CD14-positive monocyte (primary cell): ENCODE data around the gene ZPR1. TPM values are rescaled to one million over a fixed set of nuclear protein-coding genes. Genes with fewer than 3 reads are reported as not detected.

Experiments
- DNase-seq, 3 donors: peaks; one replicate each; pipeline ENCODE4 v3.0.0-alpha.2; 2011 to 2022
- H2AFZ ChIP-seq: 2 replicates; pipeline ENCODE4 v1.6.0; 2012; ENCODE audit warnings: mild to moderate bottlenecking, low read depth, low read length, inconsistent platforms; ENCODE audit not compliant: insufficient read depth, poor library complexity, severe bottlenecking
- H3K27ac ChIP-seq, 2 donors: 1 replicate in 1 of 2; 2 replicates in 1 of 2; pipeline ENCODE4 v1.5.1; 2012 to 2013; ENCODE audit warnings: low read length in 2 of 2, control low read depth in 1 of 2, inconsistent platforms in 1 of 2, low read depth in 1 of 2, mild to moderate bottlenecking in 1 of 2
- H3K27me3 ChIP-seq, 2 donors: one replicate each; pipeline versions ENCODE4 v1.6.0 to v1.6.1; 2011 to 2013; ENCODE audit warnings: low read length in 2 of 2; ENCODE audit not compliant: control insufficient read depth in 2 of 2, insufficient read depth in 2 of 2
- H3K36me3 ChIP-seq, 2 donors: replicated peaks in 1 of 2; 1 replicate in 1 of 2; 2 replicates in 1 of 2; pipeline versions ENCODE4 v1.5.1 to v1.6.1; 2012 to 2013; ENCODE audit warnings: low read length in 2 of 2, control low read depth in 1 of 2, inconsistent platforms in 1 of 2, mild to moderate bottlenecking in 1 of 2; ENCODE audit not compliant: insufficient read depth in 2 of 2, control insufficient read depth in 1 of 2
- H3K4me1 ChIP-seq, 2 donors: 1 replicate in 1 of 2; 2 replicates in 1 of 2; pipeline versions ENCODE4 v1.5.1 to v1.6.1; 2012 to 2013; ENCODE audit warnings: low read length in 2 of 2, control low read depth in 1 of 2, inconsistent platforms in 1 of 2, mild to moderate bottlenecking in 1 of 2, moderate library complexity in 1 of 2; ENCODE audit not compliant: insufficient read depth in 2 of 2, control insufficient read depth in 1 of 2
- H3K4me2 ChIP-seq: replicated peaks from 2 replicates; pipeline ENCODE3; 2012; ENCODE audit warnings: low read length, moderate library complexity, mild to moderate bottlenecking; ENCODE audit not compliant: poor library complexity, severe bottlenecking; ENCODE audit errors: extremely low read depth
- H3K4me3 ChIP-seq, 3 experiments: fragments of 200-600 bp in 1 of 3; sonication (generic) in 1 of 3; replicated peaks in 1 of 3; 1 replicate in 2 of 3; 2 replicates in 1 of 3; pipeline ENCODE4 v1.5.1; 2011 to 2013; ENCODE audit warnings: low read length in 3 of 3, mild to moderate bottlenecking in 3 of 3, control low read depth in 2 of 3, low read depth in 2 of 3, inconsistent platforms in 1 of 3, moderate library complexity in 1 of 3
- H3K79me2 ChIP-seq: 2 replicates; pipeline ENCODE4 v1.6.0; 2012; ENCODE audit warnings: mild to moderate bottlenecking, control low read depth, inconsistent platforms, low read length, moderate library complexity; ENCODE audit not compliant: insufficient read depth
- H3K9ac ChIP-seq: 2 replicates; pipeline ENCODE4 v1.6.0; 2017; ENCODE audit warnings: low read length, mild to moderate bottlenecking; ENCODE audit not compliant: insufficient read depth, poor library complexity, severe bottlenecking
- H3K9me3 ChIP-seq, 2 donors: replicated peaks in 1 of 2; 1 replicate in 1 of 2; 2 replicates in 1 of 2; pipeline versions ENCODE4 v1.5.1 to v1.6.1; 2012 to 2013; ENCODE audit warnings: low read length in 2 of 2, control low read depth in 1 of 2; ENCODE audit not compliant: control insufficient read depth in 1 of 2, insufficient read depth in 1 of 2
- H4K20me1 ChIP-seq: 2 replicates; pipeline ENCODE4 v1.6.0; 2012; ENCODE audit warnings: mild to moderate bottlenecking, low read length, control low read depth, moderate library complexity; ENCODE audit not compliant: insufficient read depth
- H3K27ac Mint-ChIP-seq, 7 donors: one replicate each; pipeline ENCODE4 v1.8.0; 2020; ENCODE audit warnings: mild to moderate bottlenecking in 7 of 7, mixed read lengths in 7 of 7, moderate library complexity in 6 of 7, inconsistent platforms in 2 of 7
- H3K27me3 Mint-ChIP-seq, 3 donors: one replicate each; pipeline ENCODE4 v1.8.0; 2021 to 2022; ENCODE audit warnings: low read depth in 3 of 3, mild to moderate bottlenecking in 3 of 3, mixed read lengths in 3 of 3, moderate library complexity in 3 of 3, inconsistent platforms in 1 of 3
- H3K36me3 Mint-ChIP-seq, 2 donors: one replicate each; pipeline ENCODE4 v1.8.0; 2020; ENCODE audit warnings: mixed read lengths in 2 of 2, inconsistent platforms in 1 of 2, mild to moderate bottlenecking in 1 of 2
- H3K4me1 Mint-ChIP-seq: one replicate; pipeline ENCODE4 v1.8.0; 2020; ENCODE audit warnings: mild to moderate bottlenecking, mixed read lengths
- H3K4me3 Mint-ChIP-seq, 2 donors: one replicate each; pipeline ENCODE4 v1.8.0; 2020; ENCODE audit warnings: mild to moderate bottlenecking in 2 of 2, mixed read lengths in 2 of 2, moderate library complexity in 1 of 2
- H3K9me3 Mint-ChIP-seq, 7 donors: one replicate each; pipeline ENCODE4 v1.8.0; 2020 to 2022; ENCODE audit warnings: mixed read lengths in 7 of 7, mild to moderate bottlenecking in 6 of 7, moderate library complexity in 6 of 7, inconsistent platforms in 2 of 7
- WGBS: methylation state at CpG from one replicate; pipeline ENCODE4 v1.1.5; 2013; ENCODE audit warnings: missing lambda C conversion rate; ENCODE audit not compliant: insufficient coverage; 5-methylcytosine and 5-hydroxymethylcytosine counted together
- intact Hi-C, 2 donors: fragments of 100-400 bp; cut with micrococcal nuclease; formaldehyde crosslinking; loops; one replicate each; pipeline versions ENCODE4 v1.15.0 to v1.15.1; 2023
- polyA plus RNA-seq, 3 donors: library from polyadenylated mRNA; depleted of rRNA in 1 of 3; unstranded in 2 of 3; stranded (reverse) in 1 of 3; fragments of 300-500 nt in 2 of 3; fragments of >200 nt in 1 of 3; fragmentation: Illumina TruSeq in 2 of 3; gene quantifications; 1 replicate in 2 of 3; 2 replicates in 1 of 3; pipeline ENCODE4 v1.2.3, GENCODE V29; 2012 to 2021
- TF ChIP-seq, protein P1 (sequence below): fragments of 200-600 bp; IDR thresholded peaks from one replicate; pipeline ENCODE4 v1.8.0; 2022; ENCODE audit warnings: antibody characterized with exemption, mild to moderate bottlenecking

ZPR1 gene
- polyA plus RNA-seq, 3 donors: 24.4 to 35.5 (median 35.2) TPM

DNA sequence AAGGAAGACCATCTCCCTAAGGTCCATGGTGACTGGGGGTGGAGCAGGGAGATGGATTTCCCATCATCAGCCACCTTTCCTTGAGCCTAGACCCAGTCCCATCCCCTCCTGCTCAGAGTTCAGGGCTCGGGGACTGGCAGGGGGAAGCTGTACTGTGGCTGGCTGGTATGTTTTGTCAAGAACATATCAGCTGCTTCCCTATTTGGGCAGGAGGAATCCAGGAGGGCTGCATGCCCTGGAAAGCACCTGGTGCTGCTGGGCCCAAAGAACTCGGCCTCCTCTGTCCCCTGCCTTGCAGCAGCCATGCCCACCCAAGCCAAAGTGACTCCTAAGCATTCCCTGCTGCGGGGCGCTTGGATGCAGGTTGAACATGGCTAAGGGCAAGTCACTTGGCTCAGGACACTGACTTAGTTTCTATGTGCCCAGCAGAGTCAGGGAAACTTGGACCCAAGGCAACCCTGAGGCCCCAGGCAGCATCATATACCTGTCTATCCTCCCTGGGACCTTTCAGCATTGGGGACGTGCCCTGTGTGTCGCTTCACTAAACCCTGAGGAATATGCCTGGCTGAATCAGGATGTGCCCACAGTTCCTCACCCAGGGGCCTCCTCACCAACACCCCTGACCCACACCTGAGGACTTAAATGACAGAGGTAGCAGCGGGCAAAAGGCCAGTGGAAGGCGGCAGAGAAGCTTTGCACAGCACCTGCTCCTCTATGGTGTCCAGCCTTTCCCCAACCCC, 58.2 kb downstream of the ZPR1 start:
- peaks cover 0 to 2% (median 0%) of the 10 kb centered on the region in 7 donors for H3K9me3 Mint-ChIP-seq
- H3K4me3 ChIP-seq: no peak overlapping the region
- 93% methylated on average over 7 of the region's 8 CpGs for WGBS
- no peak overlapping the region for H2AFZ ChIP-seq
- no peak overlapping the region for H3K27ac ChIP-seq
- intact Hi-C loops: no loop called here
- no peaks in the 10 kb centered on the region for H3K36me3 ChIP-seq
- no peaks in the 10 kb centered on the region for H3K79me2 ChIP-seq
- H3K4me1 ChIP-seq: peaks cover 4 to 8% of the 10 kb centered on the region in 2 donors
- H3K9ac ChIP-seq: no peak overlapping the region
- H3K4me1 Mint-ChIP-seq: peaks cover 15% of the 10 kb centered on the region
- H3K4me3 Mint-ChIP-seq: no peak overlapping the region
- H3K27me3 Mint-ChIP-seq: peaks cover 1 to 15% (median 7%) of the 10 kb centered on the region in 3 donors
- H3K27ac Mint-ChIP-seq: no peak overlapping the region
- TF ChIP-seq, protein P1, sequence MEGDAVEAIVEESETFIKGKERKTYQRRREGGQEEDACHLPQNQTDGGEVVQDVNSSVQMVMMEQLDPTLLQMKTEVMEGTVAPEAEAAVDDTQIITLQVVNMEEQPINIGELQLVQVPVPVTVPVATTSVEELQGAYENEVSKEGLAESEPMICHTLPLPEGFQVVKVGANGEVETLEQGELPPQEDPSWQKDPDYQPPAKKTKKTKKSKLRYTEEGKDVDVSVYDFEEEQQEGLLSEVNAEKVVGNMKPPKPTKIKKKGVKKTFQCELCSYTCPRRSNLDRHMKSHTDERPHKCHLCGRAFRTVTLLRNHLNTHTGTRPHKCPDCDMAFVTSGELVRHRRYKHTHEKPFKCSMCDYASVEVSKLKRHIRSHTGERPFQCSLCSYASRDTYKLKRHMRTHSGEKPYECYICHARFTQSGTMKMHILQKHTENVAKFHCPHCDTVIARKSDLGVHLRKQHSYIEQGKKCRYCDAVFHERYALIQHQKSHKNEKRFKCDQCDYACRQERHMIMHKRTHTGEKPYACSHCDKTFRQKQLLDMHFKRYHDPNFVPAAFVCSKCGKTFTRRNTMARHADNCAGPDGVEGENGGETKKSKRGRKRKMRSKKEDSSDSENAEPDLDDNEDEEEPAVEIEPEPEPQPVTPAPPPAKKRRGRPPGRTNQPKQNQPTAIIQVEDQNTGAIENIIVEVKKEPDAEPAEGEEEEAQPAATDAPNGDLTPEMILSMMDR: no peak
- no peaks in the 10 kb centered on the region for H4K20me1 ChIP-seq
- H3K36me3 Mint-ChIP-seq: peaks cover 0 to 5% of the 10 kb centered on the region in 2 donors
- no peaks in the 10 kb centered on the region for H3K27me3 ChIP-seq
- no peak overlapping the region for H3K4me2 ChIP-seq
- no peak for DNase-seq
- H3K9me3 ChIP-seq: no peaks in the 10 kb centered on the region

DNA sequence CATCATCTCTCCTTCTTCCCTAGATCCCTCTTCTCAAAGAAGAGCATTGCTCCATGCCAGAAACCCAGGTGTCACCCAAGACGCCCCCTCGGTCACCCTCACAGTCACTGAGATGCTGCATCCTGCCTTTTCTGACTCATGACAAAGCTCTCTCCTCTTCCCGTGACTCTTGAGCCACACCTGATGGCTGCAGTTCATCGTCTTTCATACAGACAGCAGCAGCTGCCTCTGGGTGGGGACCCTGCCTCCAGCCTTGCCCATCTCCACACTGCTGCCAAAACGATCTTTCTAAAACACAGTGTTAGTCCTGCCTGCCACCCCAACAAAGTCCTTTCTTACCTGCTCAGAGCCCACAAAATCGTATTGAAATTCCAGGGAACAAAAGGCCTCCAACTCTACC, 59.8 kb downstream of the ZPR1 start:
- peaks cover under 1 to 17% (median 10%) of the 10 kb centered on the region in 3 donors for H3K27me3 Mint-ChIP-seq
- H3K36me3 Mint-ChIP-seq: no peaks in the 10 kb centered on the region
- H3K27ac Mint-ChIP-seq: no peak overlapping the region
- peaks cover 0 to 2% (median 0%) of the 10 kb centered on the region in 7 donors for H3K9me3 Mint-ChIP-seq
- no peaks in the 10 kb centered on the region for H3K36me3 ChIP-seq
- no peaks in the 10 kb centered on the region for H4K20me1 ChIP-seq
- H3K79me2 ChIP-seq: no peaks in the 10 kb centered on the region
- no peak overlapping the region for H3K4me2 ChIP-seq
- H3K9me3 ChIP-seq: no peaks in the 10 kb centered on the region
- peaks cover 6% of the 10 kb centered on the region for H3K4me1 Mint-ChIP-seq
- no peak overlapping the region for H3K4me3 Mint-ChIP-seq
- no peak overlapping the region for H3K4me3 ChIP-seq
- no peak for DNase-seq
- H3K9ac ChIP-seq: no peak overlapping the region
- intact Hi-C loops: no loop called here
- WGBS: 89% methylated on average over 6 of the region's 6 CpGs
- no peak overlapping the region for H3K27ac ChIP-seq
- H3K4me1 ChIP-seq: no peaks in the 10 kb centered on the region
- TF ChIP-seq, protein P1: no peak
- H2AFZ ChIP-seq: no peak overlapping the region
- no peaks in the 10 kb centered on the region for H3K27me3 ChIP-seq
